ENCODE data around the gene TTC22. TPM values are rescaled to one million over a fixed set of nuclear protein-coding genes. Genes with fewer than 3 reads are reported as not detected.
A peak's percentile ranks its signal among the peaks of the same experiment; 100 is the strongest.

The TTC22 gene
- total RNA-seq, 8 experiments from 2014 or later: 0.27 to 2.4 (median 0.62) TPM; not detected in 2

- Histone ChIP-seq H3K4me3 (no peak overlapping the region), H3K4me1 (replicated peaks in 1 of 2) (no peaks in the 10 kb centered on the region), H3K27ac (no peak overlapping the region)
- WGBS, 10 experiments: 0 to 100% (median 81%) methylated on average over 1 to 6 of the region's 6 CpGs; no CpG with 5 or more reads in 4 of the 10 experiments
- in situ Hi-C loops (cut with MboI; ENCODE audit: low pct_unique_long_range_greater_than_20kb in 2 of 9, low sequenced_read_pairs in 9 of 9, unreplicated experiment in 9 of 9): no loop called here
- ATAC-seq (replicated peaks in 6 of 8): no peak
Observed at GRCh38 chr1:54750596-54750995, 50.5 kb downstream of the TTC22 start.

GRCh38 chr1:54748094-54748835, 52.9 kb downstream of the TTC22 start:
- ATAC-seq (replicated peaks in 6 of 8): no peak
- in situ Hi-C loops (cut with MboI; ENCODE audit: low pct_unique_long_range_greater_than_20kb in 2 of 9, low sequenced_read_pairs in 9 of 9, unreplicated experiment in 9 of 9): no loop called here
- Histone ChIP-seq H3K27ac (no peak overlapping the region), H3K4me3 (no peak overlapping the region), H3K4me1 (replicated peaks in 1 of 2) (no peaks in the 10 kb centered on the region)
- WGBS, 10 experiments: 0 to 100% (median 68%) methylated on average over 1 to 2 of the region's 14 CpGs; no CpG with 5 or more reads in 6 of the 10 experiments

GRCh38 chr1:54745864-54746263, 55.3 kb downstream of the TTC22 start:
- ATAC-seq (replicated peaks in 6 of 8): no peak
- Histone ChIP-seq H3K27ac (no peak overlapping the region), H3K4me1 (replicated peaks in 1 of 2) (no peaks in the 10 kb centered on the region), H3K4me3 (no peak overlapping the region)
- in situ Hi-C loops (cut with MboI; ENCODE audit: low pct_unique_long_range_greater_than_20kb in 2 of 9, low sequenced_read_pairs in 9 of 9, unreplicated experiment in 9 of 9): no loop called here
- WGBS, 10 experiments: 80 to 100% (median 95%) methylated on average over 1 to 4 of the region's 4 CpGs; no CpG with 5 or more reads in 2 of the 10 experiments

- Histone ChIP-seq H3K4me1 (replicated peaks in 1 of 2) (no peaks in the 10 kb centered on the region), H3K4me3 (no peak overlapping the region), H3K27ac (no peak overlapping the region)
- no peak for ATAC-seq (replicated peaks in 6 of 8)
- WGBS, 10 experiments: 87 to 100% (median 94%) methylated on average over 1 to 5 of the region's 6 CpGs; no CpG with 5 or more reads in 5 of the 10 experiments
- in situ Hi-C loops (cut with MboI; ENCODE audit: low pct_unique_long_range_greater_than_20kb in 2 of 9, low sequenced_read_pairs in 9 of 9, unreplicated experiment in 9 of 9): no loop called here
Observed at GRCh38 chr1:54745274-54745673, 55.8 kb downstream of the TTC22 start.

GRCh38 chr1:54744696-54745095, 56.4 kb downstream of the TTC22 start:
- 68 to 92% (median 71%) methylated on average over 1 to 2 of the region's 3 CpGs; no CpG with 5 or more reads in 7 of the 10 experiments for WGBS, 10 experiments
- no peak for ATAC-seq (replicated peaks in 6 of 8)
- Histone ChIP-seq H3K27ac (no peak overlapping the region), H3K4me1 (replicated peaks in 1 of 2) (no peaks in the 10 kb centered on the region), H3K4me3 (no peak overlapping the region)
- in situ Hi-C loops (cut with MboI; ENCODE audit: low pct_unique_long_range_greater_than_20kb in 2 of 9, low sequenced_read_pairs in 9 of 9, unreplicated experiment in 9 of 9): no loop called here

GRCh38 chr1:54743416-54744226, 57.5 kb downstream of the TTC22 start:
- in situ Hi-C loops (cut with MboI; ENCODE audit: low pct_unique_long_range_greater_than_20kb in 2 of 9, low sequenced_read_pairs in 9 of 9, unreplicated experiment in 9 of 9): no loop called here
- peak in 5 of 8 experiments; percentile 12 to 93 (median 85) for ATAC-seq (replicated peaks in 6 of 8)
- Histone ChIP-seq H3K4me3 (no peak overlapping the region), H3K27ac (no peak overlapping the region), H3K4me1 (replicated peaks in 1 of 2) (no peaks in the 10 kb centered on the region)
- WGBS, 10 experiments: 47 to 64% (median 61%) methylated on average over 3 to 9 of the region's 12 CpGs; no CpG with 5 or more reads in 5 of the 10 experiments

- 45 to 100% (median 83%) methylated on average over 1 to 2 of the region's 4 CpGs; no CpG with 5 or more reads in 5 of the 10 experiments for WGBS, 10 experiments
- Histone ChIP-seq H3K4me3 (no peak overlapping the region), H3K4me1 (replicated peaks in 1 of 2) (no peaks in the 10 kb centered on the region), H3K27ac (no peak overlapping the region)
- ATAC-seq (replicated peaks in 6 of 8): peak in 5 of 8 experiments; percentile 15 to 97 (median 50)
- in situ Hi-C loops (cut with MboI; ENCODE audit: low pct_unique_long_range_greater_than_20kb in 2 of 9, low sequenced_read_pairs in 9 of 9, unreplicated experiment in 9 of 9): no loop called here
Observed at GRCh38 chr1:54742282-54742681, 58.8 kb downstream of the TTC22 start.

- in situ Hi-C loops (cut with MboI; ENCODE audit: low pct_unique_long_range_greater_than_20kb in 2 of 9, low sequenced_read_pairs in 9 of 9, unreplicated experiment in 9 of 9): no loop called here
- Histone ChIP-seq H3K27ac (no peak overlapping the region), H3K4me1 (replicated peaks in 1 of 2) (no peaks in the 10 kb centered on the region), H3K4me3 (no peak overlapping the region)
- 90 to 100% (median 95%) methylated on average over 1 to 3 of the region's 4 CpGs; no CpG with 5 or more reads in 5 of the 10 experiments for WGBS, 10 experiments
- ATAC-seq (replicated peaks in 6 of 8): no peak
Observed at GRCh38 chr1:54741531-54741930, 59.6 kb downstream of the TTC22 start.

- in situ Hi-C loops (cut with MboI; ENCODE audit: low pct_unique_long_range_greater_than_20kb in 2 of 9, low sequenced_read_pairs in 9 of 9, unreplicated experiment in 9 of 9): no loop called here
- H3K4me1 ChIP-seq (replicated peaks in 1 of 2): no peaks in the 10 kb centered on the region
- no peak overlapping the region for H3K4me3 ChIP-seq
- 93 to 100% (median 97%) methylated on average over 3 to 5 of the region's 6 CpGs; no CpG with 5 or more reads in 6 of the 10 experiments for WGBS, 10 experiments
- H3K27ac ChIP-seq: no peak overlapping the region
- peak in 1 of 8 experiments; percentile 12 for ATAC-seq (replicated peaks in 6 of 8)
Observed at GRCh38 chr1:54738244-54738643, 62.9 kb downstream of the TTC22 start.

GRCh38 chr1:54736685-54737084, 64.4 kb downstream of the TTC22 start:
- Histone ChIP-seq H3K27ac (no peak overlapping the region), H3K4me1 (replicated peaks in 1 of 2) (no peaks in the 10 kb centered on the region), H3K4me3 (no peak overlapping the region)
- in situ Hi-C loops (cut with MboI; ENCODE audit: low pct_unique_long_range_greater_than_20kb in 2 of 9, low sequenced_read_pairs in 9 of 9, unreplicated experiment in 9 of 9): no loop called here
- no peak for ATAC-seq (replicated peaks in 6 of 8)
- 84 to 100% (median 93%) methylated on average over 2 to 5 of the region's 5 CpGs; no CpG with 5 or more reads in 4 of the 10 experiments for WGBS, 10 experiments

Other genes with a start within 250 kb of the TTC22 start
- gene FAM151A, start 177.8 kb downstream of the TTC22 start, total RNA-seq: not detected
- gene MROH7, start 159.5 kb downstream of the TTC22 start, total RNA-seq: 1 to 10 TPM in 2 of 8 experiments, under 1 TPM in 6; 0.05 to 2.1 (median 0.46) TPM
- gene TTC4, start 85.5 kb downstream of the TTC22 start, total RNA-seq: 10 to 100 TPM; 22.2 to 38.2 (median 27.3) TPM
- gene PARS2, start 36.8 kb downstream of the TTC22 start, total RNA-seq: 10 to 100 TPM in 2 of 8 experiments, 1 to 10 TPM in 6; 4.4 to 11.3 (median 8.4) TPM
- 100 to 1,000 TPM in 2 of 8 experiments, 10 to 100 TPM in 5, 1 to 10 TPM in 1; 10.0 to 155 (median 66.3) TPM for gene DHCR24, start 85.9 kb upstream of the TTC22 start, total RNA-seq
- 1 to 10 TPM in 1 of 8 experiments, under 1 TPM in 1, not detected in 6; 0.21 to 2.3 TPM for gene TMEM61, start 179.3 kb upstream of the TTC22 start, total RNA-seq
- gene BSND, start 197.6 kb upstream of the TTC22 start, total RNA-seq: under 1 TPM in 6 of 8 experiments, not detected in 2; 0.13 to 0.95 (median 0.29) TPM
- 10 to 100 TPM in 2 of 8 experiments, 1 to 10 TPM in 2, under 1 TPM in 4; 0.05 to 51.9 (median 1.3) TPM for gene PCSK9, start 238.2 kb upstream of the TTC22 start, total RNA-seq